Activated T-helper 1 cell treated with Interleukin-2 at 50 U/mL for 16 hours (primary cell): ENCODE data around the gene FANCE.

Experiments used
- DNase-seq: peaks from one replicate; pipeline ENCODE4 v3.0.0-alpha.2; 2020; ENCODE audit warnings: low read depth

Gene FANCE

GRCh38 chr6:35484921-35485392 lies 32.8 kb downstream of the FANCE start:
- DNase-seq, result no peak

- DNase-seq, result no peak
These were observed 33.3 kb downstream of the FANCE start for GRCh38 chr6:35485402-35485877.

GRCh38 chr6:35486005-35486925 lies 34.1 kb downstream of the FANCE start:
- DNase-seq, result no peak

- DNase-seq, result no peak
These were observed 35.7 kb downstream of the FANCE start for GRCh38 chr6:35487658-35488516.

GRCh38 chr6:35488517-35488862 lies 36.4 kb downstream of the FANCE start:
- no peak for DNase-seq

GRCh38 chr6:35489066-35489465 lies 36.9 kb downstream of the FANCE start:
- DNase-seq, result no peak

- DNase-seq, result no peak
These were observed 38.1 kb downstream of the FANCE start for GRCh38 chr6:35489995-35490791.

GRCh38 chr6:35490821-35491557 lies 38.9 kb downstream of the FANCE start:
- no peak for DNase-seq

- DNase-seq, result no peak
These were observed 39.6 kb downstream of the FANCE start for GRCh38 chr6:35491558-35492257.

- no peak for DNase-seq
These were observed 40.3 kb downstream of the FANCE start for GRCh38 chr6:35492258-35492973.

GRCh38 chr6:35492974-35493284 lies 40.8 kb downstream of the FANCE start:
- DNase-seq, result no peak

GRCh38 chr6:35493307-35493983 lies 41.3 kb downstream of the FANCE start:
- DNase-seq, result no peak

- no peak for DNase-seq
These were observed 42.0 kb downstream of the FANCE start for GRCh38 chr6:35494161-35494563.

- DNase-seq, result no peak
These were observed 43.3 kb downstream of the FANCE start for GRCh38 chr6:35495258-35496035.

- no peak for DNase-seq
These were observed 44.1 kb downstream of the FANCE start for GRCh38 chr6:35496036-35496840.

- DNase-seq, result peak; percentile 30
These were observed 44.9 kb downstream of the FANCE start, which contains the start of gene TEAD3 for GRCh38 chr6:35496841-35497570. Gene TEAD3, minus strand, starts transcription at chr6:35497079.
